Right lung (tissue), 5 donors: ENCODE measurements around the gene RGL2. TPM values are rescaled to one million over a fixed set of nuclear protein-coding genes. Genes with fewer than 3 reads are reported as not detected.
A peak's percentile ranks its signal among the peaks of the same experiment; 100 is the strongest.
"Not testable (repeated sequence)": the region's sequence is repeated elsewhere in the genome, so short reads cannot be mapped to it uniquely, and the experiment has no call there.

Source experiments
- DNase-seq, 2 donors: peaks; one replicate each; pipeline ENCODE4 v3.0.0-alpha.2; 2013
- polyA plus RNA-seq, 5 donors: library from polyadenylated mRNA; unstranded; fragments of 120-200 nt; gene quantifications; one replicate each; pipeline versions ENCODE4 v1.2.1 to v1.2.3, GENCODE V29; 2013; ENCODE audit warnings: inconsistent platforms in 1 of 5, low replicate concordance in 1 of 5; ENCODE audit not compliant: insufficient read length in 5 of 5, insufficient read depth in 1 of 5

RGL2 gene
- polyA plus RNA-seq, 5 donors = 123 to 169 (median 149) TPM

DNA sequence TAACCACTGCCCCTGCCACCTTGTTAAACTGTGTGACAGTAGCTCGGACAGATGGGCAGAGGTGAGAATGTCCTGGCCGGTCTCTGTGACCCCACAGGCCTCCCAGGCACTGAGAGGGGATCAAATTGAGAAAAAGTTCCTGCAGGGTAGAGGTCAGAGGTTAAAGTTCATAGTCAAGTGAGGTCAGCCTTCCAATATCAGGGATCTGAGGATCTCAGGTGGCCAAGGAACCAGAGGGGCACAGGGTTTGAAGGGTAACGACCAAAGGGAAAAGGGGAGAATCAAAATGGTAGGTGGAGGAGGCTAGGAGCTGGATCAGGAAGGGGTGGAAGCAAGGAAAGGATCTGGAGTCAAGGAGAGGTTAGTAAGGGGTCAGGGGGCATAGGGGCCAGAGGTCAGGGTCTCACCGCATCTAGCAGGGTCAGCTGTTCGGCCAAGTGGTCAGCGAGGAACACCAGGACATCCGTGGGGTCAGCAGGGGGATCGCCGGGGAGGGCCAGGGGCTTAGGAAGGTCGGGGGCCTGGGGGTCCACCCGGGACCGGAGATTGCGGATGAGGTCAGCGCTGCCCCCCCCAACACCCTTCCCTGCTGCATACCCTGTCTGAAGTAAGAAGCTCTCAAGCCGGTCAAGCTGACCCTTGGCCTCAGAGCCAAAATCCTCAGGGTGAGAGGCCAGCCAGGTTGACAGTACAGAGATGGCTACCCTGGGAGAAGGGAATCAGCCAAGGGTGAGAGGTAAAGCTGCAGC lies 2.9 kb downstream of the RGL2 start:
- no peak for DNase-seq

- DNase-seq = no peak
Observed at GRCh38 chr6:33294086-33294823, 4.5 kb downstream of the RGL2 start.

GRCh38 chr6:33292996-33293682 lies 5.6 kb downstream of the RGL2 start:
- no peak for DNase-seq

GRCh38 chr6:33290459-33290858 lies 8.3 kb downstream of the RGL2 start:
- no peak for DNase-seq

DNA sequence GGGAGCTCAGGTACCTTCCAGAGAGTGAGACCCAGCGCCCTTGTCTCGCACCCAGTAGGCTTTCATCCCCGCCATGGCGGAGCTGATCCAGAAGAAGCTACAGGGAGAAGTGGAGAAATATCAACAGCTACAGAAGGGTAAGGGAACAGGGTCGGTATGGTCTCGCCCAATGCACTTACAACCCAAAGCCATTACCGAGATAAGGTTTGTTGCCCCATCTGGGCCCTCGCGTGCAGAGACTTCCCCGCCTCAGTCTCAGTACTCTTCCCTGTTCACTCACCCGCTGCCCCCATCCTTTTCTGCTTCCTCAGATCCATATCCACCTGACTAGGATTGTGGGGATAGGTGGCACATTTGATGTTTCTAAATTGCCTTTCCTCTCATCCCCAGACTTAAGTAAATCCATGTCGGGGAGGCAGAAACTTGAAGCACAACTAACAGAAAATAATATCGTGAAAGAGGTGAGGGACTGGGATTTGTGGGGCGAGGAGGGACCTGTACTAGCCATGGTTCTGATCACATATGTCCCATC lies 8.9 kb downstream of the RGL2 start:
- no peak for DNase-seq

DNA sequence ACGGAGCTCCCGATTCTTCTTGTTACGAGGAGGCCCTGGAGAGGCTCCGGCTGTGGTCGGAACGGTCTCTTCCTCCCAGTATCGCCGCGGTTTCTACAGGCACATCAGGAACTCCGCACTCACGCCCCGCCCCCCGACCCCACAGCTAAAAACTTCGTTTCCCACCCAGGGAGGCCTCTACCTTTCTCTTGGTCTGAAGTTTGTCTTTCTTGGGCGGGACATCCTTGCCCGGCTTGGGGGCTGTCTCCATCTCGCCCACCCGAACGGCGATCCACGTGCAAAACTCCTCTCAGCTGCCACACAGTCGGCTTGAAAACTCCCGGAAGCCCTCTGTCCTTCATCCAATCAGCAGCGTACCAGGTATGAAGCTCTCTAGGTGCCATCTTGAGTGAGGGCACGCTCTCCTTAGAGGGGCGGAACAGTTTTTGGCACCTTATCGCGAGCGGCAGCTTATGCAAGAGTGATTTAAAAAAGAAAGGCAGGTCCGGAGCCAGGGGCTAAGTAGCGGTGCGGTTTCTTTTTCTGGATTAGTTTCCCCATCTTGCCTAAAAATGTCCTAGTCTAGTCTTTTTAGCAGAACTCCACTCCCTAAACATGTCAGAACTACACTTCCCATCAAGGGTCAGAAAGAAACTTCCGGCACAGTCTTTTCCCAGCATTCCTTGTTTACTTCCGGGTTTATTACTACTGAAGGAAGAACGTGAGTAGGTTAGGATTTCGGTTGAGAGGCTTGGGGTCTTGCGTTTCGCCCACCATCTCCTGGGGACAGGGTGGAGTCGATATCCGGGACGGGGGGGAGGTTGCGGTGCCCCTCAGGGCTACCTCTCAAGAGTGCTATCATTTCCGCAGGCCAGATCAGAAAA lies 9.6 kb downstream of the RGL2 start, which contains the start of the genes PFDN6 and WDR46:
PFDN6 (plus strand) TSS at position 681 of the 863 bp plus-strand sequence. CDS start 256 bp downstream, outside the sequence.
WDR46 (minus strand) TSS at position 319 of the 863 bp plus-strand sequence; CDS start at position 250, 69 bp downstream.
- peak; percentile 91 for DNase-seq

DNA sequence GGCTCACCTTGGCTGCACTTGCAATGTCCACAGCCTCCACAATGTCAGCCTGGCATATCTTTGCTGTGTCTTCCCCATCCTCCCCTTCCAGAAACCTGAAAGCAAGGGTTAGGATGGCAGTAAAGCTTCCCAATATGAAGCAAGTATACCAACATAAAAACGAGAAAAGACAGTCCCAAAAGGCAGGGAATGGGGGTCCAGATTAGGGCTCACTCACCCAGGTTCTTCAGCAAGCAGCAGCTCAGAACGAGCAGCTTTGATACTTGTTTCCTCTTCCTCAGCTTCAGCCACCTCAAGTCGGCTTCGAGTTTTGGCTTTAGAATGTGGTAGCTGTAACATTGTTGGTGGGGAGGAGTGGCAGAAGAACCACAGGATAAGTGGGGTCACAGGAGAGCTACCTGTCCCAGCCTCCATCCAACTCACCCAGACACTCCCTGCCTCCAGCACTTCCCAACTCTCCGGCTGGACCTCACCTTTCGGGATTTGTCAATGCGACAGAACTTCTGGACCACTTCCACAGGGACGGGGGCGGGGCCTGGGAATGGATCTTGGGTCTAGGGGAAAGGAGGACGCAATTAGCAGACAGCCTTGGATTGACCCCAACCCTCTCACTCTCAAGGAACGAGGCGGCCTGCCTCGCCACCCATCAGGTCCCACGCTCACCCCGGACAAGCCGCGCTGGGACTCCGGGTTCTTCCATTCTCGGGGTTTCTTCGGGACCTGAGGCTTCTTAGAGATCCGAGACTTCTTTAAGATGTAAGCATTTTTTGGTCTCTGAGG lies 10.4 kb downstream of the RGL2 start:
- DNase-seq = no peak

DNA sequence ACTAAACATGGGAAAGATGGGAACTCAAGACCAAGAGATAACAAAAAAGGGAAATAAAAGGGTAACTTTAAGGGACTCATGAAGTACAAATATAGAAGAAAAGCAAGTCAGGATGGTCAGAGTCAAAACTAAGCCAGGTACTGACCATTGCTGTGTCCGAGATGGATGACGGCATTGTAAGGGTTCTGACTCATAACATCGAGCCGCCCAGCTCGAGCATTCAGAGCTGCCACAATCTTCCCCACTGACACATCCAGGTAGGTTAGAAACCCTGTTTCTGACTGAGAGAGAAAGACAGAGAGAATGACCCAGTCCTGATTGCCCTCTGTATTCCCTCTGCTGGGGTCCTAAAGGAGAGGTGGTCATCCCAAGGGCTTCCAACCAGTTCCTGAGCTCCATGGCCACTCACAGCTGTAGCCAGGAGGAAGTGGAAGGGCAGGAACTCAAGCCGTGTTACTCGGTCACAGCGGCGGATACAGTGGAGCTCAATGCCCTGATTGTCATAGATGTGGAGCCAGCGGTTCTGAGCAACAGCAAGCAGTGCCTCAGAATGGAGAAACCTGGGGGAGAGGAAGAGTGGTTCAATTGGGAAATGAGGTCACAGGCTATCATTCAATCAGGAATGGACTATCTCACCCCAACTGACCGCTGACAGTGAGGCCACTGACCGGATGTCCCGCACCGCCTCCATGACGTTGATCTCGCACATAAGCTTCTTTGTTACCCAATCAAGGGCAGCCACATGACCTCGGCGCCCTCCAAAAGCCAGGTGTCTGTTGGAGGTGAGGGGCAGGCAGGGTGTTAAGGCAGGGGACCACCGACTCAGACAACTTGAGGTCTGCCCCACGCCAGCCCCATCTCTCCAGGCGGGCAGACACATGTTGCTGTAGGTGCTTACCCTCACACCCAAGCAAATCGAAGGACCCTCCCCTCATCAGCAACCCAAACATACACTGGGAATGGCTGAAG lies 11.5 kb downstream of the RGL2 start:
- DNase-seq = no peak

- not testable (repeated sequence) for DNase-seq
Observed at GRCh38 chr6:33285214-33285613, 13.5 kb downstream of the RGL2 start.

DNA sequence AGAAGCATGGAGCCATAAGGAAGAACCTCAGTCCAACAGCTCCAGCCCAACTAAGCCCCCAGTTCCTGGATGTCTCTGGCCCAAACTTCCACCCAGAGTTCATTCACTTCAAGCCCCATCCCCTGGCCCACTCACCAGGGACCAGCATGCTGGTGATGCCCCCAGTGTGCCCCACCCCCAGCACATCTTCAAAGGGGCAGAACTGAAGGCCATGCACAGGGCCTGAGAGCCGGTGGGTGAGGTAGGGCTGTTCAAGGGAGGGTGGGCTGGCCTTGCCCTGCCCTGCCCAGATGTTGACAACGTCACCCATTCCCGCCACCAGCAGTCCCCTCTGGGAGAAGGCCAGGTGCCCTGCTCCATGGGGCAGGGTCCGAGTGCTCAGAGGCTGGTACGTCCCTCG lies 18.2 kb downstream of the RGL2 start:
- DNase-seq = no peak

- no peak for DNase-seq
Observed at GRCh38 chr6:33279971-33280511, 18.7 kb downstream of the RGL2 start.

GRCh38 chr6:33279257-33279695 lies 19.5 kb downstream of the RGL2 start:
- no peak for DNase-seq

DNA sequence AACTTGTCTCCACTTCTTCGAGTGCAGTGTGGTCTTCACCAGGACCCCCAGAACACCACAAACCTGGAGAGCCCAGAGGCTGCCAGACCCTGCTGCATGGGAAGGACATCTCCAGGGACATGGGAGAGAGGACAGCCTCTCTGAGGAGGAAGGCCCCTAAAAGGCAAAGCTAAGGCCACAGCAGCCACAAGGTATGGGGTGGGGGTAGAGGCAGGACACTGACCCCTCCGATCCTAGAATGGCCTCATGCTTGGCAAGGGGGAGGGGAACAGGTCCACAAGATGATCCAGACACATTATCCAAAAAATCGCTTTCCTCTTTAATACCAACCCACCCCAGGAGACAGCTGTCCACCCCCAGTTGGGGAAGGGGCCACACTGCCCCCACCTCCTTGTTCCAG lies 19.9 kb downstream of the RGL2 start:
- DNase-seq = no peak

- DNase-seq = no peak
Observed at GRCh38 chr6:33278392-33278741, 20.4 kb downstream of the RGL2 start.

GRCh38 chr6:33277663-33278391 lies 20.9 kb downstream of the RGL2 start:
- no peak for DNase-seq

DNA sequence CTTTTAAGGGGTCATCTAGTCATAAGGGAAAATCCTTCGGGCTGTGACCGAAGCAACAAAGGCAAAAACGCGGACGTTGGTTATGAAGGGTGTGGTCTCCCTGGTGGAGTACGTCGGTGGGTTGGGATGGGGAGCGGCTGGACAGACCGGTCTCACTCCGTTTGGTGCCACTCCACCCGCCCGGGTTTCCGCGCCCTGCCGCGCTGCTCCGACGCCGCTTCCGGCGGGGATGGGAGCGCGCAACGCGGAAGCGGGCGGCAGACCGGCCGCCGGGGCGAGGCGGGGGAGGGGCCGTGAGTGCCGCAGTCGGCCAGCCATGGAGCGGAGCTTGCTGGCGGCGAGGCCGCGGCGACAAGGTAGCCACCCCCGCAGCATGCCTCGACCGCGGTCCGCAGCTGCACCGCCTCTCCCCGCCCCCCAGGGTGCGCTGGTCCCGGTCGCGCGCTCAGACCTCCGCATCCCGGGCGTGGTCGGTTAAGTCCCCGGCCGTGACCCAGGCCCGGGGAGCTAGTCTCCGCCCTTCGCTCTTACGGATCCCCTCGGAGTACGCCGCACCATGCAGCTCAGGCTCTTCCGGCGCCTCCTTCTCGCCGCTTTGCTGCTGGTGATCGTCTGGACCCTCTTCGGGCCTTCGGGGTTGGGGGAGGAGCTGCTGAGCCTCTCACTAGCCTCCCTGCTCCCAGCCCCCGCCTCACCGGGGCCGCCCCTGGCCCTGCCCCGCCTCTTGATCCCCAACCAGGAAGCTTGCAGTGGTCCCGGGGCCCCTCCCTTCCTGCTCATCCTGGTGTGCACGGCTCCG lies 21.7 kb downstream of the RGL2 start, which contains the start of gene B3GALT4:
B3GALT4 (plus strand) TSS at position 260 of the 799 bp plus-strand sequence; CDS start at position 557, 297 bp downstream.
- DNase-seq = peak; percentile 44 to 67

DNA sequence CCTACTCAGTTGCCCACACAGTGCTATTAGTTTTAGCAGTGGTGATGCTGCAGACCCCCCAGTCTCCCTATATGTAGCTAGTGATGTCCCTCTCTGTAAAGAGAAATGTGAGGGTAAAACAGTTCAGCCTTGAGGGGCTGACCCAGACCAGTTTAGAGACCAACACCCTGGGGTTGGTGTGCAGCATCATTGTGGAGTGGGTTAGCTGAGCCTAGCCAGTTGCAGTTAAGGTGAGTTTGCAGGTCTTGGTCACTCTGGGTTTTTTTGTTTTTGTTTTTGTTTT lies 22.2 kb downstream of the RGL2 start:
- no peak for DNase-seq
